ENCODE results near the gene ADAMTSL1. TPM values are rescaled to one million over a fixed set of nuclear protein-coding genes. Genes with fewer than 3 reads are reported as not detected.

Gene ADAMTSL1
- total RNA-seq, 6 experiments from 2014 or later: 0.73 to 2.1 (median 0.89) TPM

- Histone ChIP-seq H3K27ac (no peak overlapping the region), H3K4me1 (no peaks in the 10 kb centered on the region), H3K9me3 (no peaks in the 10 kb centered on the region), H3K27me3 (no peaks in the 10 kb centered on the region), H3K36me3 (no peaks in the 10 kb centered on the region), H3K4me3 (no peak overlapping the region)
- intact Hi-C loops (cut with DNase I): no loop called here
- ATAC-seq (no peak), DNase-seq (no peak)
- WGBS (ENCODE audit: insufficient coverage, low coverage, low lambda C conversion rate, missing lambda C conversion rate): 57% methylated on average over 5 of the region's 5 CpGs
- TF ChIP-seq CTCF (IDR thresholded peaks at IDR 0.05): no peak
- TF ChIP-seq POLR2A (IDR thresholded peaks at IDR 0.05): no peak
Observed at GRCh38 chr9:18543406-18544192, 69.6 kb downstream of the ADAMTSL1 start.

GRCh38 chr9:18544456-18544855 is 70.5 kb downstream of the ADAMTSL1 start:
- TF ChIP-seq POLR2A (IDR thresholded peaks at IDR 0.05) (no peak), CTCF (IDR thresholded peaks at IDR 0.05) (no peak)
- 70% methylated on average over 3 of the region's 3 CpGs for WGBS (ENCODE audit: insufficient coverage, low coverage, low lambda C conversion rate, missing lambda C conversion rate)
- H3K4me1 ChIP-seq: no peaks in the 10 kb centered on the region
- DNase-seq (no peak), ATAC-seq (no peak)
- no peak overlapping the region for H3K27ac ChIP-seq
- intact Hi-C loops (cut with DNase I): no loop called here
- no peaks in the 10 kb centered on the region for H3K27me3 ChIP-seq
- no peaks in the 10 kb centered on the region for H3K9me3 ChIP-seq
- H3K36me3 ChIP-seq: no peaks in the 10 kb centered on the region
- H3K4me3 ChIP-seq: no peak overlapping the region

GRCh38 chr9:18545636-18546360 is 71.8 kb downstream of the ADAMTSL1 start:
- Histone ChIP-seq H3K36me3 (no peaks in the 10 kb centered on the region), H3K27me3 (no peaks in the 10 kb centered on the region), H3K4me1 (no peaks in the 10 kb centered on the region), H3K9me3 (no peaks in the 10 kb centered on the region), H3K4me3 (no peak overlapping the region), H3K27ac (no peak overlapping the region)
- intact Hi-C loops (cut with DNase I): no loop called here
- TF ChIP-seq CTCF (IDR thresholded peaks at IDR 0.05) (no peak), POLR2A (IDR thresholded peaks at IDR 0.05) (no peak)
- ATAC-seq (no peak), DNase-seq (no peak)
- 59% methylated on average over 3 of the region's 3 CpGs for WGBS (ENCODE audit: insufficient coverage, low coverage, low lambda C conversion rate, missing lambda C conversion rate)

GRCh38 chr9:18548456-18548855 is 74.5 kb downstream of the ADAMTSL1 start:
- DNase-seq: no peak
- TF ChIP-seq POLR2A (IDR thresholded peaks at IDR 0.05) (no peak), CTCF (IDR thresholded peaks at IDR 0.05) (no peak)
- no peak for ATAC-seq
- no peaks in the 10 kb centered on the region for H3K36me3 ChIP-seq
- H3K4me3 ChIP-seq: no peak overlapping the region
- WGBS (ENCODE audit: insufficient coverage, low coverage, low lambda C conversion rate, missing lambda C conversion rate): 74% methylated on average over 1 of the region's 1 CpG
- H3K27ac ChIP-seq: no peak overlapping the region
- intact Hi-C loops (cut with DNase I): no loop called here
- no peaks in the 10 kb centered on the region for H3K9me3 ChIP-seq
- no peaks in the 10 kb centered on the region for H3K27me3 ChIP-seq
- H3K4me1 ChIP-seq: no peaks in the 10 kb centered on the region

Measured in right lobe of liver (tissue), 6 donors.